ENCODE measurements around the gene SLC25A40. TPM values are rescaled to one million over a fixed set of nuclear protein-coding genes. Genes with fewer than 3 reads are reported as not detected.
"Not testable (repeated sequence)": the region's sequence is repeated elsewhere in the genome, so short reads cannot be mapped to it uniquely, and the experiment has no call there.

The SLC25A40 gene
- total and polyA plus RNA-seq, 7 experiments from 2014 or later, result 10.7 to 50.2 (median 25.2) TPM

GRCh38 chr7:87908814-87909213, 32.7 kb upstream of the SLC25A40 start:
- ATAC-seq; H3K27ac ChIP-seq (ENCODE audit: low read depth, low read length); H3K4me3 Mint-ChIP-seq; POLR2A ChIA-PET; CTCF ChIA-PET; H3K27me3 ChIP-seq (ENCODE audit: control insufficient read depth in 2 of 2, insufficient read depth in 2 of 2, low read length in 2 of 2); H3K4me3 ChIP-seq (ENCODE audit: low read length); H3K36me3 ChIP-seq (ENCODE audit: control insufficient read depth in 2 of 3, insufficient read depth in 3 of 3, low read length in 3 of 3); H3K9me3 Mint-ChIP-seq; H3K27me3 Mint-ChIP-seq; DNase-seq; H3K9me3 ChIP-seq (ENCODE audit: control insufficient read depth in 2 of 3, low read length in 3 of 3); H3K4me1 ChIP-seq (ENCODE audit: control insufficient read depth in 2 of 2, insufficient read depth in 2 of 2, low read length in 2 of 2); intact Hi-C loops (cut with micrococcal nuclease): not testable (repeated sequence)
- H3K27ac Mint-ChIP-seq, result peak overlapping the region in 1 of 9 donors; percentile 51
- peaks cover 0 to 20% (median 11%) of the 10 kb centered on the region in 7 donors for H3K4me1 Mint-ChIP-seq
- H3K36me3 Mint-ChIP-seq, result peaks cover 0 to 18% (median 6%) of the 10 kb centered on the region in 5 donors

GRCh38 chr7:87907136-87907906, 31.2 kb upstream of the SLC25A40 start:
- H3K27ac Mint-ChIP-seq, result peak overlapping the region in 6 of 9 donors; percentile 15 to 79 (median 55)
- ATAC-seq; POLR2A ChIA-PET; H3K4me1 ChIP-seq (ENCODE audit: control insufficient read depth in 2 of 2, insufficient read depth in 2 of 2, low read length in 2 of 2); H3K27me3 ChIP-seq (ENCODE audit: control insufficient read depth in 2 of 2, insufficient read depth in 2 of 2, low read length in 2 of 2); H3K4me3 ChIP-seq (ENCODE audit: low read length); H3K4me3 Mint-ChIP-seq; DNase-seq; H3K27ac ChIP-seq (ENCODE audit: low read depth, low read length); CTCF ChIA-PET; H3K9me3 Mint-ChIP-seq; intact Hi-C loops (cut with micrococcal nuclease); H3K9me3 ChIP-seq (ENCODE audit: control insufficient read depth in 2 of 3, low read length in 3 of 3); H3K27me3 Mint-ChIP-seq: not testable (repeated sequence)
- peaks cover 0 to 12% (median 0%) of the 10 kb centered on the region in 3 experiments for H3K36me3 ChIP-seq (ENCODE audit: control insufficient read depth in 2 of 3, insufficient read depth in 3 of 3, low read length in 3 of 3)
- peaks cover 0 to 20% (median 11%) of the 10 kb centered on the region in 7 donors for H3K4me1 Mint-ChIP-seq
- H3K36me3 Mint-ChIP-seq, result peaks cover 0 to 19% (median 11%) of the 10 kb centered on the region in 5 donors

- intact Hi-C loops (cut with micrococcal nuclease), result no loop called here
- Mint-ChIP-seq H3K4me3 (no peak overlapping the region), H3K27me3 (no peaks in the 10 kb centered on the region), H3K36me3 (peaks cover 0 to 43% (median 28%) of the 10 kb centered on the region in 5 donors), H3K9me3 (no peaks in the 10 kb centered on the region), H3K27ac (no peak overlapping the region), H3K4me1 (peaks cover 0 to 14% (median 4%) of the 10 kb centered on the region in 7 donors)
- H3K4me3 ChIP-seq (ENCODE audit: low read length), result no peak overlapping the region
- no peaks in the 10 kb centered on the region for H3K4me1 ChIP-seq (ENCODE audit: control insufficient read depth in 2 of 2, insufficient read depth in 2 of 2, low read length in 2 of 2)
- no peaks in the 10 kb centered on the region for H3K27me3 ChIP-seq (ENCODE audit: control insufficient read depth in 2 of 2, insufficient read depth in 2 of 2, low read length in 2 of 2)
- peaks cover 0 to 40% (median 4%) of the 10 kb centered on the region in 3 experiments for H3K36me3 ChIP-seq (ENCODE audit: control insufficient read depth in 2 of 3, insufficient read depth in 3 of 3, low read length in 3 of 3)
- no peak for ATAC-seq
- no peak for DNase-seq
- H3K27ac ChIP-seq (ENCODE audit: low read depth, low read length), result no peak overlapping the region
- POLR2A ChIA-PET, result no interaction called here
- no peaks in the 10 kb centered on the region for H3K9me3 ChIP-seq (ENCODE audit: control insufficient read depth in 2 of 3, low read length in 3 of 3)
- CTCF ChIA-PET, result no interaction called here
Measured at GRCh38 chr7:87899255-87899654, 23.1 kb upstream of the SLC25A40 start.

GRCh38 chr7:87895363-87895762, 19.2 kb upstream of the SLC25A40 start:
- peak overlapping the region in 1 of 9 donors; percentile 16 for H3K27ac Mint-ChIP-seq
- H3K9me3 Mint-ChIP-seq, result no peaks in the 10 kb centered on the region
- H3K36me3 Mint-ChIP-seq, result peaks cover 0 to 31% (median 16%) of the 10 kb centered on the region in 5 donors
- H3K27ac ChIP-seq (ENCODE audit: low read depth, low read length), result no peak overlapping the region
- ChIA-PET CTCF (interaction anchor here (1.1 kb wide), 1 partner anchor 10 kb away, joined by 3 read pairs; no protein-coding TSS in a partner anchor), POLR2A (no interaction called here)
- peaks cover 0 to 31% (median 7%) of the 10 kb centered on the region in 7 donors for H3K4me1 Mint-ChIP-seq
- no peaks in the 10 kb centered on the region for H3K9me3 ChIP-seq (ENCODE audit: control insufficient read depth in 2 of 3, low read length in 3 of 3)
- H3K4me3 ChIP-seq (ENCODE audit: low read length), result no peak overlapping the region
- H3K27me3 ChIP-seq (ENCODE audit: control insufficient read depth in 2 of 2, insufficient read depth in 2 of 2, low read length in 2 of 2), result no peaks in the 10 kb centered on the region
- peaks cover 4 to 41% (median 4%) of the 10 kb centered on the region in 3 experiments for H3K36me3 ChIP-seq (ENCODE audit: control insufficient read depth in 2 of 3, insufficient read depth in 3 of 3, low read length in 3 of 3)
- no peak for DNase-seq
- H3K27me3 Mint-ChIP-seq, result no peaks in the 10 kb centered on the region
- H3K4me3 Mint-ChIP-seq, result no peak overlapping the region
- H3K4me1 ChIP-seq (ENCODE audit: control insufficient read depth in 2 of 2, insufficient read depth in 2 of 2, low read length in 2 of 2), result no peaks in the 10 kb centered on the region
- no peak for ATAC-seq
- intact Hi-C loops (cut with micrococcal nuclease), result no loop called here

GRCh38 chr7:87886875-87887274, 10.7 kb upstream of the SLC25A40 start:
- CTCF ChIA-PET, result interaction anchor here (0.6 to 3.7 kb wide), 12 partner anchors 11 to 673 kb away, joined by 3 to 33 read pairs (median 3); partner anchors contain the start of genes DBF4 and SLC25A40
- H3K27ac ChIP-seq (ENCODE audit: low read depth, low read length), result no peak overlapping the region
- peaks cover 8 to 32% (median 13%) of the 10 kb centered on the region in 5 donors for H3K36me3 Mint-ChIP-seq
- H3K4me3 ChIP-seq (ENCODE audit: low read length), result no peak overlapping the region
- peaks cover 0 to 22% (median 5%) of the 10 kb centered on the region in 3 experiments for H3K36me3 ChIP-seq (ENCODE audit: control insufficient read depth in 2 of 3, insufficient read depth in 3 of 3, low read length in 3 of 3)
- H3K27me3 Mint-ChIP-seq, result no peaks in the 10 kb centered on the region
- no peaks in the 10 kb centered on the region for H3K9me3 Mint-ChIP-seq
- peaks cover 5 to 28% (median 13%) of the 10 kb centered on the region in 7 donors for H3K4me1 Mint-ChIP-seq
- no peak overlapping the region for H3K4me3 Mint-ChIP-seq
- H3K27ac Mint-ChIP-seq, result no peak overlapping the region
- ATAC-seq (peak; percentile 48), DNase-seq (peak in 6 of 9 donors; percentile 8 to 49 (median 43))
- intact Hi-C loops (cut with micrococcal nuclease), result loop anchor here (1.0 to 5.0 kb wide), 11 partner anchors 11 to 960 kb away; partner anchors contain the start of genes DBF4 (in 1 of the 2) and SLC25A40 (in 1 of the 2)
- no peaks in the 10 kb centered on the region for H3K27me3 ChIP-seq (ENCODE audit: control insufficient read depth in 2 of 2, insufficient read depth in 2 of 2, low read length in 2 of 2)
- POLR2A ChIA-PET, result interaction anchor here (0.6 kb wide), 1 partner anchor 667 kb away, joined by 3 read pairs; no protein-coding TSS in a partner anchor
- H3K4me1 ChIP-seq (ENCODE audit: control insufficient read depth in 2 of 2, insufficient read depth in 2 of 2, low read length in 2 of 2), result no peaks in the 10 kb centered on the region
- H3K9me3 ChIP-seq (ENCODE audit: control insufficient read depth in 2 of 3, low read length in 3 of 3), result no peaks in the 10 kb centered on the region

GRCh38 chr7:87885018-87885417, 8.9 kb upstream of the SLC25A40 start:
- no peak for ATAC-seq
- no peak for DNase-seq
- Mint-ChIP-seq H3K36me3 (peaks cover 12 to 38% (median 18%) of the 10 kb centered on the region in 5 donors), H3K27me3 (no peaks in the 10 kb centered on the region), H3K4me3 (no peak overlapping the region), H3K4me1 (peaks cover 5 to 37% (median 18%) of the 10 kb centered on the region in 7 donors), H3K9me3 (no peaks in the 10 kb centered on the region), H3K27ac (no peak overlapping the region)
- CTCF ChIA-PET, result interaction anchor here (0.6 to 1.1 kb wide), 3 partner anchors 10 to 379 kb away, joined by 3 to 5 read pairs (median 4); no protein-coding TSS in a partner anchor
- Histone ChIP-seq H3K27ac (ENCODE audit: low read depth, low read length) (no peak overlapping the region), H3K9me3 (ENCODE audit: control insufficient read depth in 2 of 3, low read length in 3 of 3) (no peaks in the 10 kb centered on the region), H3K4me3 (ENCODE audit: low read length) (no peak overlapping the region), H3K4me1 (ENCODE audit: control insufficient read depth in 2 of 2, insufficient read depth in 2 of 2, low read length in 2 of 2) (no peaks in the 10 kb centered on the region), H3K27me3 (ENCODE audit: control insufficient read depth in 2 of 2, insufficient read depth in 2 of 2, low read length in 2 of 2) (no peaks in the 10 kb centered on the region), H3K36me3 (ENCODE audit: control insufficient read depth in 2 of 3, insufficient read depth in 3 of 3, low read length in 3 of 3) (peaks cover 0 to 15% (median 5%) of the 10 kb centered on the region in 3 experiments)
- intact Hi-C loops (cut with micrococcal nuclease), result loop anchor here (1.0 to 5.0 kb wide), 4 partner anchors 8 to 958 kb away; no protein-coding TSS in a partner anchor
- POLR2A ChIA-PET, result no interaction called here
